Right lobe of liver (tissue), 4 donors: Measurements from ENCODE around the gene SOCS7.

Experiments used
- POLR2A ChIP-seq: fragments of 450-650 bp; IDR thresholded peaks from one replicate; pipeline ENCODE4 v1.6.1; 2017; ENCODE audit warnings: antibody characterized with exemption, mild to moderate bottlenecking
- TF ChIP-seq, protein P1 (sequence below), 4 donors: fragments of 200-600 bp in 3 of 4; fragments of 450-650 bp in 1 of 4; IDR thresholded peaks; one replicate each; pipeline versions ENCODE4 v1.5.1 to v1.8.0; 2016 to 2022; ENCODE audit warnings: antibody characterized with exemption in 4 of 4, mild to moderate bottlenecking in 2 of 4
- donor health status: DM: no; HTN: no; CAD: no.
- donor health status: DM: no; HTN: no; CAD: no.
- donor health status: DM: no; HTN: yes; CAD: no.

DNA sequence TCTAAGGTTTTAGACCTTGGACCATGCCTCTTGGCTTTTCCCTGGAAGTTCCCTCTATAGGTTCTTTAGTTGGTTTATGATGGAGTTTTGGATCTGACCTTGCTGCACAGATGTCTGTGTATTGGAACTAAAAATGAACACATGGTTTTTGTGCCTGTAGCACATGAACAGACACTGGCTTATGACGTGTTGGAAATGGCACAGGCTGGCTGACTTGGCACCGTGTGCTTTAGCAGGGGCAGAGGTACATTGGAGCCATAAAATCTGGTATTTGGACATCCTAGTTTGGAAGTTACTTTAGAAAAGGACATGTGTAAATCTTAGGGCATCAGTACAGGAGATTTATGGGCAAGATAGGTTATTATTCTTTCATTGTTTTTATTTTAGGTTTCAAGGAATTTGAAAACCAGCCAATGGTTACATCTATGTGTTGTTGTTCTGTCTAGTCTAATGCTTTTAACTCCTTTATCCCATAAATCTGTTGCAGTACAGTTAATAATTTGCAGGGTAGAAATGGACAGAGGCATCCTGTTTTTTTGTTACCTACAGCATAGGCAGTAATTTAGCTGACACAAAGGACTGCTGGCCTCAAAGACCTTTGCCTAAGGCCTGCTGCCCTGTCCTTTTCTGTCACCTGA, 6.0 kb downstream of the SOCS7 start:
- TF ChIP-seq, protein P1, sequence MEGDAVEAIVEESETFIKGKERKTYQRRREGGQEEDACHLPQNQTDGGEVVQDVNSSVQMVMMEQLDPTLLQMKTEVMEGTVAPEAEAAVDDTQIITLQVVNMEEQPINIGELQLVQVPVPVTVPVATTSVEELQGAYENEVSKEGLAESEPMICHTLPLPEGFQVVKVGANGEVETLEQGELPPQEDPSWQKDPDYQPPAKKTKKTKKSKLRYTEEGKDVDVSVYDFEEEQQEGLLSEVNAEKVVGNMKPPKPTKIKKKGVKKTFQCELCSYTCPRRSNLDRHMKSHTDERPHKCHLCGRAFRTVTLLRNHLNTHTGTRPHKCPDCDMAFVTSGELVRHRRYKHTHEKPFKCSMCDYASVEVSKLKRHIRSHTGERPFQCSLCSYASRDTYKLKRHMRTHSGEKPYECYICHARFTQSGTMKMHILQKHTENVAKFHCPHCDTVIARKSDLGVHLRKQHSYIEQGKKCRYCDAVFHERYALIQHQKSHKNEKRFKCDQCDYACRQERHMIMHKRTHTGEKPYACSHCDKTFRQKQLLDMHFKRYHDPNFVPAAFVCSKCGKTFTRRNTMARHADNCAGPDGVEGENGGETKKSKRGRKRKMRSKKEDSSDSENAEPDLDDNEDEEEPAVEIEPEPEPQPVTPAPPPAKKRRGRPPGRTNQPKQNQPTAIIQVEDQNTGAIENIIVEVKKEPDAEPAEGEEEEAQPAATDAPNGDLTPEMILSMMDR (IDR thresholded peaks at IDR 0.05) = no peak
- TF ChIP-seq POLR2A = no peak
